Skeletal muscle cell (primary cell): ENCODE data around the gene HDAC1.

ENCODE experiments used
- DNase-seq: peaks from one replicate; pipeline ENCODE4 v3.0.0-alpha.2; 2010; ENCODE audit warnings: low read depth
- H3K4me3 ChIP-seq: 2 replicates; pipeline ENCODE4 v1.5.1; 2011; ENCODE audit warnings: low read depth, mild to moderate bottlenecking, control low read depth, low read length, moderate library complexity

HDAC1 gene

DNA sequence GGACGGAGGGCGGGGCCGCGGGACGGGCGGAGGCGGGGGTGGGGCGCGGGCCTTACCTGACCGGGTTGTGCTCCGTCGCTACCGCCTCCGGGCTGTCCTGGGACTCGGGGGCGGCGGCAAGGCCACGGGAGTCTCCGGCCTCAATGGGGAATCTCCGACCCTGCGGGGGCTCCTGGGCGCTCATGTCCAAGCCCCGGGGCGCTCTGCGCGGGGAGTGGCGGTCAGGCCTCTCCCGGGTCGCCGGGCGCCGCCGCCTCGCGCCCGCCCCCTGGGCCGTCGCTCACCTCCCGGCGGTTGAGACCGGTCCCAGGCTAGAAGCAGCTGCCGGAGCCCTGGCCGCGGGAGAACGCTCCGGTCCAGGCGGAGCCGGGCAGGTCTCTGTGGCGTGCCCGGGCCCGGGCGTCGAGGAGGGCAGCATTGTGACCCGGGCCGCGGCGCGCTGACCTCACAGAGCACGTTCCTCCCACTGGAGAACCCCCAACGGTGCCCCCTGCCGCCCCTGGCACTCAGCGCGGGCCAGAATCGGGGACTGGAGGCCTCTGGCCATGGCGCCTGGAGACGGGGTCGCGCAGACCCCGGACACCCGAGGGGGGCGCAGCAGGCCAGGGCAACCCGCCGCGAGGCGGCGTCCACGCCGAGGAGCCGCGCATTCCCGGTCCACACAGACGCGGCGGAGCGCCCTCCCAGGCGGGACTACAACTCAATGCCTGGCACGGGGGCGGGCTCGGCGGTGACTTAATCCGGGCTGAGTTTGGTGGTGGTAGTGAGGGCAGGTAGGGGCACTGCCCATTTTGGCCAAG lies 70.0 kb downstream of the HDAC1 start:
- DNase-seq = no peak
- peak overlapping the region; percentile 48 for H3K4me3 ChIP-seq

DNA sequence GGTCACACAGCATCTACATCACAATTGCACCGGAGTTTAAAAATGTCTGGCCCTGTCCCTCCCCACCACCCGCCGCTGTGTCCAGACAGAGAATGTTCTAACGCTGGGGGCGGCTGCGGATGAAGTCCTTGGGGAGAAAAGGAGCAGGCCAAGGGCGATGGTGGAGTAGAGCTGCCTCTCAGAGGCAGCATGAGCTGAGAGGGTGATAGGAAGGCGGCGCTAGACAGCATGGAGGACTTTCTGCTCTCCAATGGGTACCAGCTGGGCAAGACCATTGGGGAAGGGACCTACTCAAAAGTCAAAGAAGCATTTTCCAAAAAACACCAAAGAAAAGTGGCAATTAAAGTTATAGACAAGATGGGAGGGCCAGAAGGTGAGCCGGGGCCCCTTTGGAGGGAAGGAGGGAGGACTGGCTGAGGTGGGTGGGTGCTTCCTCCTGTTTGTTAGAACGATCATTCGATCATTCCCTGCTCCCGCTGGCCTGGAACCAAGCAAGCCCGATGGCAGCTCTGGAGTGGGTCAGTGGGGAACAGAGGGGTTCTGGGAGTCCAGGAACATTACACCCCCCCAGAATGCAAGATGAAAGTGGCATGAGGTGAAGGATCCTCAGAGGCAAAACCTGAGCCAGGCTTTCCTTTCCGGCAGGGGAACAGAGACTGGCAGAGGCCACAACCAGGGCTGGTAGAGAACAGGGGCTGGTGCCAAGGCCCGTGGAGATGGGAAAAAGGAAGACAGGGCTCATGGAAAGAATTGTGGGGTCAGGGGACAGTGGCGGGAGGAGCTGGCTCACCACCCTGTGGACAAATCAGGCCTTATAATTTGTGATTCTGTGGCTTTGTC lies 70.8 kb downstream of the HDAC1 start, which contains the start of the genes FAM229A and TSSK3:
Gene FAM229A (minus strand): TSS at position 12 of the 840 bp plus-strand sequence. CDS start 394 bp downstream, outside the sequence.
Gene TSSK3 (plus strand): TSS at position 66 of the 840 bp plus-strand sequence. CDS start 163 bp downstream, at position 229.
- no peak for DNase-seq
- H3K4me3 ChIP-seq = peak within 1 kb of the TSS; percentile 48

DNA sequence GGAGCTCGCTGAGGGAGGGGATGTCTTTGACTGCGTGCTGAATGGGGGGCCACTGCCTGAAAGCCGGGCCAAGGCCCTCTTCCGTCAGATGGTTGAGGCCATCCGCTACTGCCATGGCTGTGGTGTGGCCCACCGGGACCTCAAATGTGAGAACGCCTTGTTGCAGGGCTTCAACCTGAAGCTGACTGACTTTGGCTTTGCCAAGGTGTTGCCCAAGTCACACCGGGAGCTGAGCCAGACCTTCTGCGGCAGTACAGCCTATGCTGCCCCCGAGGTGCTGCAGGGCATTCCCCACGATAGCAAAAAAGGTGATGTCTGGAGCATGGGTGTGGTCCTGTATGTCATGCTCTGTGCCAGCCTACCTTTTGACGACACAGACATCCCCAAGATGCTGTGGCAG lies 71.8 kb downstream of the HDAC1 start:
- no peak for DNase-seq
- H3K4me3 ChIP-seq = no peak overlapping the region

DNA sequence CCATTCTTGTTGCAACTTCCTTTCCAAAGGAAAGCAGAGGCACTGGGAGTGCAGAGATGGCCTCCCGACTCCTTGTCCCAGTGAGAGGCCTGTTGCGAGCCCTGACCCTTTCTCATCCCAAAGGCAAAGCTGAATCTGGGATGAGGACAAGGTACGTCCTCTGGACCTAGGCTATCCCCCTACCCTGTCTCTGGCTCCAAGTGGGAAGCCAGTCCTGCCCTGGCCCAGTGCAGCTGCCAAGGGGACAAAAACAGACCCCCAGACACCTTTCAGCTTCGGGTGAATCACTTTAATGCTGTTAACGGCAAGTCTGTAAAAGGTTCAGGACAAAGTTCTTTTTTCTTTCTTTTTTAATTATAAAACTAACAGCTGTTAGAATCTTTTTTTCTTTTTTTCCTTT lies 73.0 kb downstream of the HDAC1 start:
- no peak for DNase-seq

DNA sequence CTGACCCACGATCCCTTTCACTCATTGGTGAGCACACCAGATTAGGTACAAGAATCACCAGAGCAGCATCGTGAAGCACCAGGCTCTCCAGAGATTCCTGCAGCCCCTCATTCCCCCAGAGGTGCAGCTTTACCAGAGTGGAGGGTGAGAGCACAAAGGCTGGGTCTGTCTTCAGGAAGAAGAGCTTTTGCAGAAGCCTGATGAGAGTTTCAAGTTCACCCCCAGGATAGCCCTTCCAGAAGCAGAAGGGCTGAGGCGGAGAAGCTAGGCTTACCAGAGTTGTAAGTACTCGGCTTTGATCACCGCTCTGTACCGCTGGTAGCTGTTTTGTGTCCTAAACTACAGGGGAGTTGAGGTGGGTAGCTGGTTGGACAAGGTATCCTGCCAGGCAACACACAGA lies 73.6 kb downstream of the HDAC1 start:
- H3K4me3 ChIP-seq = no peak overlapping the region
- no peak for DNase-seq

More for the DNA sequence above, 73.0 kb downstream of the HDAC1 start:
- H3K4me3 ChIP-seq = no peak overlapping the region

DNA sequence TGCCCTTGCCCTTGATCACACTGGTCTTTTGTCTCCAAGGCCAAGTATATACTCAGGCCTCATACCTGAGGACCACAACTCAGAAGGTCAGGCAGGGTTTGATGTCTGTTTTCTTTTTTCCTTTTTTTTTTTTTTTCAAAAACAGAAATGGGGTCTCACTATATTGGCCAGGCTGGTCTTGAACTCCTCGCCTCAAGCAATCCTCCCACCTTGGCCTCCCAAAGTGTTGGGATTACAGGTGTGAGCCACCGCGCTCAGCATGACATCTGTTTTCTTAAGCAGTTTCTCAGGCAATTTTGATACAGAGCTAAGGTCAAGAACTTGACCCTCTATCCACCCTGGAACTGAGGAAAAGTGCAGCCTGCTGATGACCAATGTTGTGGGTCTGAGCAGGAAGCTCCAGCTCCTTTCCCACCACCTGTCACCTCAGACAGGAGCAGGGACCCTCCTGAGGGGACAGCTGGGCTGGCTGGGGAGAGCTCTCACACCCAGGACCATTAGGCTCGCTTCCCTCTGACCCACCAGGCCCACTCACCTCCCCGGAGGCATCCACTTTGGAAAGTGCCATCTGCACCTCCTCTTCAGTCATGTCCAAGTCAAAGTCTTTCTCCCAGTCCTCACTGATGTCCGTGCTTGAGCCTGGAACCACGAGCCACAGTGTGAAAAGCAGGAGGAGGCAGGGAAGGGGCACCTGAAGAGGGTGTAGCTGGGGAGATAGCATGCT lies 76.2 kb downstream of the HDAC1 start:
- DNase-seq = no peak
- H3K4me3 ChIP-seq = no peak overlapping the region

DNA sequence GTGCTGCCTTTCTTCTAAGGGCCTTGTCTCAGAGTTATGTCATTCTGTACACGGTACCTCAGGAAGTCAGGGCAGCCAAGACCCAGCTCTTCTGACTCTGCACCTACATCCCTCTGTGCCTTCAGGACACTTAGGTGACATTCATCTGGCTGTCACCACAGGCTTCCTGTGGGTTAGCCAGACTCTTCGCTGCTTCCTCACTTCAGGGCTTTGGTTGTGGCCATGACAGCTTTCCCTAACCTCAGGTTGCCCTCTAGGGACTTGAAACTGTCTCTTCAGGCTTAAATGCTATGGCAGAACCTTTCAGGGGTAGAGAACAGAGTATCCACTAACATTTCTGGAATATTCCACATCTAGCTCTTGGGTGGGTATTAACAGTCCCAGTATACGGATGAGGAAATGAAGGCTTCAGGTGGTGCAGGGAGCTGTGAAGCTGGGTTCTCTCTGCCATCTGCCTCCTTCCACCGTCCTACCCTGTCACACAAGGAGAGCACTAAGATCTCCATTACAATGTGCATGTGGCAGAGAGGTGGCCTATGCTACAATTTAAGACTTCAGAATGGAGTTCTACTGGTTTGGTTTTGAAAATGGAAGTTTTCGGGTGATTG lies 80.4 kb downstream of the HDAC1 start:
- no peak overlapping the region for H3K4me3 ChIP-seq
- DNase-seq = no peak

DNA sequence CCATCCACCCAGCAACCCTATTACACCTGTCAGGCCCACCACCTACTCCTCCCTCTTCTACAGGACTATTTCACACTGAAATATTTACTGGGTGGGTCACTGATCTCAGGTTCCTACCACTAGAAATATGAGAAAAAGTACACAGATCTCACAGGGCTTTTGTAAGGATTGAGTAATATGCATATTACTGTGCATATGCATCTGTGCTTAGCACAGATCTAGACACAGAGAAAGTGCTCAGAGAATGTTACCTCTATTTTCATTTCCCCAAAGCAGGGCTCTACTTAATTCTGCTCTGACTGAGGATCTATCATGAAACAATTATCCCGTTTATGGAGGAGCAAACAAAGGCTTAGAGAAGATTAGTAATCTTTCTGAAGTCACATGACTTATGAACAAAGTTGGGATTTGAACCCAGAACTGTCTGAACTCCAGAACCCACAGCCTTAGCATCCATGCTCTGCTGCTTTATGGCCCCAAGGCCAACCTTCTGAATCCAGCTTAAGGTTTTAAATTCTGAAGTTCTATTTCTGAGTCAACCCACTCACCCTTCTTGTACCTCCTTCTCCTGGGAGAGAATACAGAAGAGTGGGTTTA lies 82.2 kb downstream of the HDAC1 start:
- DNase-seq = no peak
- no peak overlapping the region for H3K4me3 ChIP-seq

DNA sequence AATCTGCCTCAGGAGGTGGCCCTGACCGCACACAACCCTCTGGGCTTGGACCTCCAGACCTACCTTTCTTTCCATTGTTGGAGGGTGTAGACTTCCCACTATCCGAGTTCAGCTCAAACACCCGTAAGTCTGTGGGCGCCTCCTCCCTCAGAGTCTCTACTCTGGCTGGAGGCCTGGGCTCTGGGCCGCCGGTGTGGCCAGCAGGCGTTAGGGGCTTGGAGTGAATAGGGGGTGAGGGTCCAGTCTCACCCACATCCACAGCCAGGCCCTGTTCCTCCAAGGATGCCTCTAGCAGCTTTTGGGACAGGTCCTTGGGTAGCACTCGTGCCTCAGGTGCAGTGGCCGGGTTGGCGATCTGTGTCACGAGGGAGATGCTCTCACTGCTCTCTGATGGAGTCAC lies 84.3 kb downstream of the HDAC1 start:
- H3K4me3 ChIP-seq = no peak overlapping the region
- no peak for DNase-seq

DNA sequence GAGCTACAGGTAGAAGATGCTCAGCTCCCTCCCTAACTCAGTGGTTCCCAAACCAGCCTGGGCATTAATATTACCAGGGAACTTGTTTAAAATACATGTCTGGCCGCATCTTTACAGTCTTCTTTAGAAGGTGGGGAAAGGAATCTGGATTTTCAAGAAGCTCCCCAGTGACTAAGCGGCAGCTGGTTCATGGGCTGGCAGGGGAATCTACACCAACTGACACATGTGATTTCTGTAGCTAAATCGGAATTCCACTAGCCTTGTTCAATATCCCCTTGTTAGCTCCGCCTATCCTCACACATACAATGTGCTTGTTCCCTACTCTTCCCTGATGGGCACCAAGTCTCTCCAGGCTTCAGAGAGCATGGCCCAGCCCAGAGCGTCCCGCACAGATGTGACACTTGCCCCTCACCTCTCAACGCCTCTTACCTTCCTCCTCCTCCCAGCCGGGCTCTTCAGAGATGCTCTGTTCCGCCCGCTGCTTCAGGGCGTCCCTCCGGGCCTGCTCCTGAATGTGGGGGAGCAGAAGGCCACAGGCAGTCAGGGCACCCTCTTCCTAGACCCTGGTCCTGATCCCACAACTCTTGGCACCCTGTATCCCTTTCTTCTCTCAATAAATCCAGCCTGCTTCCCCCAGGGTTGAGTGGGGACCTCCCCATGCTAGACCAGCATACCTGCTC lies 85.8 kb downstream of the HDAC1 start:
- no peak for DNase-seq
- H3K4me3 ChIP-seq = no peak overlapping the region

DNA sequence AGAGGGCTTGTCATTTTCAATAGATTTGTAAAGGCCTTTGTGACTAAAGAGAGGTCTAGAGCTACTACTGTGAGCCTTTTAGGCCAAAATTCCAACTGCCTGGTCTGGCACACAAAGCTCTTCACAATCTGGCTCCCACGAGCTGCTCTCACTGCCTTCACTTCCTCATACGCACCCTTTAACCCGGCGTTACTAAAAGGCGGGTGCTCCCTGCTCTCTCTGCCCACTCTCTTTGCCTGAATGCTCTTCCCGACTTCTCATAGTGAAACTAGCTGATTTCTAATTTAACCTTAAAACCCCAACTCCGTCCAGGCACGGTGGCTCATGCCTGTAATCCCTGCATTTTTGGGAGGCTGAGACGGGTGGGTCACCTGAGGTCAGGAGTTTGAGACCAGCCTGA lies 88.2 kb downstream of the HDAC1 start:
- no peak overlapping the region for H3K4me3 ChIP-seq

More for the DNA sequence above, 88.2 kb downstream of the HDAC1 start:
- no peak for DNase-seq
